Activated CD4-positive, alpha-beta T cell treated with anti-CD3 and anti-CD28 coated beads, Interleukin-2, amount 10 ng/mL, durations not matched to agents 24 days and 14 days (primary cell): Measurements from ENCODE around the gene ZSWIM3. TPM values are rescaled to one million over a fixed set of nuclear protein-coding genes. Genes with fewer than 3 reads are reported as not detected.
A peak's percentile ranks its signal among the peaks of the same experiment; 100 is the strongest.

Experiments used
- DNase-seq: peaks from one replicate; pipeline ENCODE4 v3.0.0; 2022
- H3K27ac Mint-ChIP-seq: one replicate; pipeline ENCODE4 v1.8.0; 2022; ENCODE audit warnings: mild to moderate bottlenecking, mixed read lengths
- H3K27me3 Mint-ChIP-seq: one replicate; pipeline ENCODE4 v1.8.0; 2022; ENCODE audit warnings: mixed read lengths
- H3K36me3 Mint-ChIP-seq: one replicate; pipeline ENCODE4 v1.8.0; 2022; ENCODE audit warnings: low read depth, mild to moderate bottlenecking, mixed read lengths
- H3K4me1 Mint-ChIP-seq: one replicate; pipeline ENCODE4 v1.8.0; 2021; ENCODE audit warnings: mixed read lengths
- H3K4me3 Mint-ChIP-seq: one replicate; pipeline ENCODE4 v1.8.0; 2022; ENCODE audit warnings: mild to moderate bottlenecking, moderate library complexity, mixed read lengths
- H3K9me3 Mint-ChIP-seq: one replicate; pipeline ENCODE4 v1.8.0; 2021; ENCODE audit warnings: mixed read lengths
- intact Hi-C: fragments of 100-400 bp; cut with micrococcal nuclease; formaldehyde crosslinking; loops from one replicate; pipeline ENCODE4 v1.15.1; 2023
- total RNA-seq: library from RNA; stranded (reverse); gene quantifications from 2 replicates; pipeline ENCODE4 v1.2.3, GENCODE V29; 2022

The ZSWIM3 gene
- total RNA-seq, 1 donor from 2014 or later = 5.5 TPM

GRCh38 chr20:45836841-45837240, 20.6 kb upstream of the ZSWIM3 start:
- Mint-ChIP-seq H3K9me3 (no peaks in the 10 kb centered on the region), H3K27me3 (peaks cover under 1% of the 10 kb centered on the region), H3K4me1 (peaks cover 6% of the 10 kb centered on the region), H3K27ac (no peak overlapping the region), H3K36me3 (no peaks in the 10 kb centered on the region), H3K4me3 (no peak overlapping the region)
- DNase-seq = no peak
- intact Hi-C loops = no loop called here

- Mint-ChIP-seq H3K9me3 (no peaks in the 10 kb centered on the region), H3K27ac (no peak overlapping the region), H3K4me3 (no peak overlapping the region), H3K4me1 (peaks cover 4% of the 10 kb centered on the region), H3K36me3 (peaks cover 20% of the 10 kb centered on the region), H3K27me3 (no peaks in the 10 kb centered on the region)
- DNase-seq = no peak
- intact Hi-C loops = no loop called here
These were observed 16.7 kb upstream of the ZSWIM3 start for GRCh38 chr20:45840700-45841198.

- no peak for DNase-seq
- H3K27ac Mint-ChIP-seq = no peak overlapping the region
- intact Hi-C loops = no loop called here
- no peaks in the 10 kb centered on the region for H3K9me3 Mint-ChIP-seq
- peaks cover 24% of the 10 kb centered on the region for H3K36me3 Mint-ChIP-seq
- no peaks in the 10 kb centered on the region for H3K27me3 Mint-ChIP-seq
- H3K4me1 Mint-ChIP-seq = peaks cover 3% of the 10 kb centered on the region
- H3K4me3 Mint-ChIP-seq = no peak overlapping the region
These were observed 15.8 kb upstream of the ZSWIM3 start for GRCh38 chr20:45841407-45842129.

DNA sequence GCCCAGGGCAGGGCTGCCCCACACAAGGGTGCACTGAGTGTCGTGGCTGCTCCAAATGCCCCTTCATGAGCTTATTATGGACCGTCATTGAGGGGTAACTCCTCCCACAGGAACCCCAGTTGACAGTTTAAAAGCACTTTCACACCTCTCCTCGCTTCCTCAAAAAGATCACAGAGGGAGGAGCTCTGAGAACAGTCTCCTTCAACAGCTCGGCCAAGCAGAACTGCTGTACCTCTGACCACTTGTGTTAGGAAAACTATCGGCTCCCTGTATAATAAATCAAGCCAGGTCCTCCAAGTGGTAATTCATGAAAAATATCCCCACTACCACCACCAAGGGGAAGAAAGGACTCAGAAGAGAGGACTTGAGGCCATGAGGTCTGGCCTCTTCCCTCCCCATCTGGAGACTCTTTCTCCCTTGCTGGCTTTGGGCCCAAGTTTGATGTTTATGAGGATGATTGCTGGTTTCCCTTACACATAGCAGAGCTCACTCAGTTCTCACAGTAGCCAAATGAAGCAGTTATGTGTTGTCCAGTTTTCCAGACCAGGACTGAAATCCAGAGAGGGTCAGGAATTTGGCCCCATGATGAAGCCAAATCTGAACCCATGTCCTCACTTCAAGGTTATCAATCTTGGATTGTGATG, 15.1 kb upstream of the ZSWIM3 start:
- Mint-ChIP-seq H3K9me3 (no peaks in the 10 kb centered on the region), H3K4me3 (no peak overlapping the region), H3K36me3 (peaks cover 24% of the 10 kb centered on the region), H3K27ac (no peak overlapping the region), H3K4me1 (peaks cover 3% of the 10 kb centered on the region), H3K27me3 (no peaks in the 10 kb centered on the region)
- intact Hi-C loops = no loop called here
- DNase-seq = no peak

DNA sequence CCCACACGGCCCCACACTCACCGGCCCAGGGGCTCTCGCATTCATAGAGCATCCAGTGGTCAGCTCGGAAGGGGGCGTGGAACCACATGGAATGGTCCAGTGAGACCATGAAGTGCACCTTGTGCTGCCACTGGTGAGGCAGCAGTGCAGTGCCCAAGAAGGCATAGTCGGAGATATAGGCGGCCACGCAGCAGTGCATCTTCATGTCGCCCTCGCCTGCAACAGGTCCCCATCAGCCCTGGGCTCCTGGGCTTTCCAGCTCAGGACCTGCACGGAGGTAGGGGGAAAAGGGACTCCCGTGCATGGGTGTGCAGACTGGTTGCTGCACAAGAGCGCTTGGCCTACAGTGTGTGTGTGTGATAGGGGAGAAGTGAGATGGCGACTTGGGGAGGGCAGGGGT, 13.9 kb upstream of the ZSWIM3 start:
- H3K4me3 Mint-ChIP-seq = no peak overlapping the region
- intact Hi-C loops = no loop called here
- H3K4me1 Mint-ChIP-seq = peaks cover 3% of the 10 kb centered on the region
- no peak for DNase-seq
- H3K9me3 Mint-ChIP-seq = no peaks in the 10 kb centered on the region
- peaks cover 24% of the 10 kb centered on the region for H3K36me3 Mint-ChIP-seq
- H3K27me3 Mint-ChIP-seq = no peaks in the 10 kb centered on the region
- no peak overlapping the region for H3K27ac Mint-ChIP-seq

DNA sequence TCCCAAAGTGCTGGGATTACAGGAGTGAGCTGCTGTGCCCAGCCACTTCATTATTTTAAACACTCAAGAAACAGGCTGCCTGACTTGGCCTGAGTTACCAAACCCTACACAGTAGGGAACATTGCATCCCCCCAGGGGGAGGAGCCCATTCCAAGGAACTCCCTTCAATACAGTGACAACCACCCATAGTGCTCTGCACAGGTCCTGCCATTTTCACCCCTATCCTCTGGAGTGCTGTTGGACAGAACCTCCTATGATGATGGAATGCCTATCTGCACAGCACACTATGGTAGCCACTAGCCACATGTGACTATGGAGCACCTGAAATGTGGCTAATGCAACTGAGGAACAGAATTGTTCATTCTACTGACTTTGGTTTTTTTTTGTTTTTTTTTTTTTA, 12.0 kb upstream of the ZSWIM3 start:
- no peak for DNase-seq
- Mint-ChIP-seq H3K4me1 (peaks cover 5% of the 10 kb centered on the region), H3K4me3 (no peak overlapping the region), H3K27me3 (no peaks in the 10 kb centered on the region), H3K36me3 (peaks cover 29% of the 10 kb centered on the region), H3K27ac (no peak overlapping the region), H3K9me3 (no peaks in the 10 kb centered on the region)
- intact Hi-C loops = no loop called here

DNA sequence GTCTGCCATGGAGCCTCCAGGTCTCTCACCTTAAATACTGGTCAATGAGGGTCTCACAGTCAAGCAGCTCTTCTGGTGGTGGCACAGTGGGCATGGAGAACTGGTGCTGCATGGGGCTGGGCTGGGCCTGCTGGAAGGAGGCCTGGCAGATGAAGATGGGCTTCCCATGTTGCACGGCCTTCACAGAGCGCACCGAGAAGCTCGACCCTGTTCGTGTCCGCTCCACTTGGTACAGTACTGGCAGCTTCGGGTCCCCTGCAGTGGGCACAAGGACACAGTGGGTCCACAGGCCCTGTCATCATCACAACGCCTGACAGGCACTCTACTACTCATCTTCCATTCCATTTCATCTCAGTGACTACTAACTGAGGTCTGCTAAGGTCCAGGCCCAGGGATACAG, 9.0 kb upstream of the ZSWIM3 start:
- H3K4me3 Mint-ChIP-seq = no peak overlapping the region
- no peak for DNase-seq
- no peaks in the 10 kb centered on the region for H3K27me3 Mint-ChIP-seq
- no peaks in the 10 kb centered on the region for H3K9me3 Mint-ChIP-seq
- intact Hi-C loops = no loop called here
- peaks cover 36% of the 10 kb centered on the region for H3K36me3 Mint-ChIP-seq
- no peak overlapping the region for H3K27ac Mint-ChIP-seq
- peaks cover 4% of the 10 kb centered on the region for H3K4me1 Mint-ChIP-seq

- H3K36me3 Mint-ChIP-seq = peaks cover 37% of the 10 kb centered on the region
- intact Hi-C loops = no loop called here
These were observed 8.3 kb upstream of the ZSWIM3 start for GRCh38 chr20:45848969-45849582.

DNA sequence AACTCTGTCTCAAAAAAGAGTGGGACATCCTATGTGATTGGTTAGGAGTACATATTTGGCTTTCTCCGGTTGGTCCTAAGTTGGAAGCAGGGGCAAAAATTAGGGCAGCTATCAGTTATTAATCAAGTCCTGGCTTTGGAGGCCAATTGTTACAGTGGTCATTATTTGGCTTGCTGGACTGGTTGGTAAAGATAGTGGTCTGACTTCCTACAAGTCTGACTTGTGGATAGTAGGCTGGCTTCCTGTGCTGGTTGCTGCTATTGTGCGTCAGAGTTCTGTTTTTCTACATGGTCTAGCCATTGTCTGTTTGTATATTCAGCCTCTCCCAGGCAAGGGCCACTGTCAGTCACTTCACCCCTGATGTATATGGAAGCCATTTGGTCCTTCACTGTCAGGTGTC, 7.2 kb upstream of the ZSWIM3 start:
- H3K4me1 Mint-ChIP-seq = peaks cover 6% of the 10 kb centered on the region
- intact Hi-C loops = no loop called here
- no peak overlapping the region for H3K4me3 Mint-ChIP-seq
- no peak for DNase-seq
- no peaks in the 10 kb centered on the region for H3K27me3 Mint-ChIP-seq
- H3K36me3 Mint-ChIP-seq = peaks cover 36% of the 10 kb centered on the region
- H3K9me3 Mint-ChIP-seq = no peaks in the 10 kb centered on the region
- no peak overlapping the region for H3K27ac Mint-ChIP-seq

More at GRCh38 chr20:45848969-45849582, 8.3 kb upstream of the ZSWIM3 start:
- Mint-ChIP-seq H3K4me3 (no peak overlapping the region), H3K27ac (no peak overlapping the region), H3K4me1 (peaks cover 2% of the 10 kb centered on the region), H3K27me3 (no peaks in the 10 kb centered on the region), H3K9me3 (no peaks in the 10 kb centered on the region)
- DNase-seq = no peak

DNA sequence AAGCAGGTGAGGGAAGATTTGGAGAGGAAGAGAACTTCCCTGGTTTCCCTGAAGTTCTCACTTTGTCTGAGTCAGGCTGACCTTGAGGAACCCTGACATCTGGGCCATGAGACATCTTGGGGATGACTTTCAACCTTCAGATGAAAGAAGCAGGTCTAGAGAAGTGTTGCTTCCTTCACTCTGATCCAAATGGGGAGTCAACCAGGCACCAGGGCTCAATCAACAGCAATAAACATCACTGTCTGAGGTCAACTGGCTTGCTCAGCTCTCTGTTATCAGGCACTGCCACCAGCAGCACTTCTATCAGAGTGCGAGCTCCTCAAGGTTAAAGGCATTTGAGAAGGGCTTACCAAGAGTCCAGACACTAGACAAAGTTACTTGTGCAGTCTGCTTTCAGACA, 6.5 kb upstream of the ZSWIM3 start:
- intact Hi-C loops = no loop called here
- Mint-ChIP-seq H3K27ac (no peak overlapping the region), H3K36me3 (peaks cover 30% of the 10 kb centered on the region)

DNA sequence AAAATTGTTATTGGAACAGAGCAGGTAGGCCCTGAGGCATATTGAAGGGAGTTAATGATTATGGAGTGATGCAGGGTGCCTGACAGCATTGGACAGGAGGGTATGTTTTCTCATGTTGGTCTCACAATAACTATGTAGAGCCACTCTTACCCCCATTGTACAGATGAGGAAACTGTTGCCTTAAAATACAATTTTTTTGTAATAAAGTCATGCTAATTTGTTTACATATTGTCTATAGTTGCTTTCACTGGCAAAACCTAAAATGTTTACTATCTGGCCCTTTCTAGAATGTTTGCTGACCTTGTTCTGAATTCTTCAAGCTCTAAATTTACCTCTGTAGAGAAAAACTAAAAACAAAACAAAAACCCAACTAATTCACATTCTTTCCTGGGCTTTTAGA, 5.9 kb upstream of the ZSWIM3 start:
- no peak overlapping the region for H3K27ac Mint-ChIP-seq
- intact Hi-C loops = no loop called here
- peaks cover 27% of the 10 kb centered on the region for H3K36me3 Mint-ChIP-seq

More for the DNA sequence above, 6.5 kb upstream of the ZSWIM3 start:
- peaks cover 9% of the 10 kb centered on the region for H3K4me1 Mint-ChIP-seq
- H3K9me3 Mint-ChIP-seq = no peaks in the 10 kb centered on the region
- H3K27me3 Mint-ChIP-seq = no peaks in the 10 kb centered on the region
- H3K4me3 Mint-ChIP-seq = no peak overlapping the region
- DNase-seq = no peak

DNA sequence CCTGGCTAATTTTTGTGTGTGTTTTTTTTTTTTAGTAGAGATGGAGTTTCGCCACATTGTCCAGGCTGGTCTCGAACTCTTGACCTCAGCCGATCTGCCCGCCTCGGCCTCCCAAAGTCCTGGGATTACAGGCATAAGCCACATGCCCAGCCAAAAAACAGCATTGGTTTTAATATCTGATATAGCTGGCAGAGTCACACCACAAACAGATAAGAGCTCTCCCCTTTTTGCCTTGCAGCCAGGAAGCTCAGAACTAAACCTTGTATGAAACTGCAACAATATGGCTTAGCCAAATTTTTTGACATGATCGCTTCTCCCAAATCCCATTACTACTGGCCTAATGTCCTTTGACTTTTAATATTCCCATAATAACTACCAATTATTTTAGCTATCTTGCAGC, 5.1 kb upstream of the ZSWIM3 start:
- Mint-ChIP-seq H3K27ac (no peak overlapping the region), H3K36me3 (peaks cover 26% of the 10 kb centered on the region), H3K27me3 (no peaks in the 10 kb centered on the region), H3K9me3 (no peaks in the 10 kb centered on the region), H3K4me1 (peaks cover 12% of the 10 kb centered on the region), H3K4me3 (no peak overlapping the region)
- DNase-seq = no peak
- intact Hi-C loops = no loop called here

More for the DNA sequence above, 5.9 kb upstream of the ZSWIM3 start:
- DNase-seq = no peak
- no peaks in the 10 kb centered on the region for H3K27me3 Mint-ChIP-seq
- H3K4me3 Mint-ChIP-seq = no peak overlapping the region
- no peaks in the 10 kb centered on the region for H3K9me3 Mint-ChIP-seq
- H3K4me1 Mint-ChIP-seq = peaks cover 11% of the 10 kb centered on the region

DNA sequence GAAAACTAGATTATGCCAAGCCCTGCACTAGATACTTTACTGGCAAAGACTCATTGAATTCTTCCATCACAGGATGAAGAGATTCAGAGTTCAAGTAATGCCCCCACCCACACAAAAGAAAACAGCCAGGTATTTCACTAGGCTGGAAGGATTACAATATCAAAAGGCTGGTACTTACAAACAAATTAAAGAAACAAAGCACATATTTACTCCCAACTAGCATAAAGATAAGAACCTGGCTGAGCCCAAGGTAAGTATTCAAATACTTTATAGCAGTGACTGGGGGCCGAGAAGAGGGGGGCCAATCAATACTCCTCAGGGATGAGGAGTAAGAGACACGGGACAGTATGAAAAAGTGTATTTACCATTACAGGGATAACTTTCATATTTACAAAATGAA, 3.9 kb upstream of the ZSWIM3 start:
- intact Hi-C loops = no loop called here
- H3K4me3 Mint-ChIP-seq = no peak overlapping the region
- no peak for DNase-seq
- peaks cover 26% of the 10 kb centered on the region for H3K36me3 Mint-ChIP-seq
- H3K27ac Mint-ChIP-seq = no peak overlapping the region
- no peaks in the 10 kb centered on the region for H3K27me3 Mint-ChIP-seq
- peaks cover 22% of the 10 kb centered on the region for H3K4me1 Mint-ChIP-seq
- H3K9me3 Mint-ChIP-seq = no peaks in the 10 kb centered on the region

- Mint-ChIP-seq H3K36me3 (peaks cover 17% of the 10 kb centered on the region), H3K4me3 (peak overlapping the region; percentile 98), H3K27ac (peak overlapping the region; percentile 98), H3K9me3 (no peaks in the 10 kb centered on the region), H3K4me1 (peaks cover 35% of the 10 kb centered on the region), H3K27me3 (no peaks in the 10 kb centered on the region)
- intact Hi-C loops = loop anchor here (1.0 to 2.0 kb wide), 7 partner anchors 23 to 114 kb away; partner anchors contain the start of genes CTSA, NEURL2, UBE2C and ZNF335
- no peak for DNase-seq
These were observed 435 bp downstream of the ZSWIM3 start for GRCh38 chr20:45857882-45858216.
